Globus pallidus (tissue), 1 donor: ENCODE measurements around the gene HOXD12.

Experiments used
- DNase-seq: peaks from one replicate; pipeline ENCODE4 v3.0.0-alpha.2; 2015; ENCODE audit warnings: low spot score

Gene HOXD12

GRCh38 chr2:176080540-176081375, 18.8 kb upstream of the HOXD12 start:
- DNase-seq, result no peak

GRCh38 chr2:176081376-176081836, 18.2 kb upstream of the HOXD12 start:
- DNase-seq, result no peak

- DNase-seq, result no peak
These were observed 17.6 kb upstream of the HOXD12 start for GRCh38 chr2:176081837-176082524.

GRCh38 chr2:176082525-176082823, 17.1 kb upstream of the HOXD12 start:
- DNase-seq, result no peak

- no peak for DNase-seq
These were observed 16.5 kb upstream of the HOXD12 start for GRCh38 chr2:176082824-176083751.

- no peak for DNase-seq
These were observed 15.8 kb upstream of the HOXD12 start, which contains the start of gene EVX2 for GRCh38 chr2:176083796-176084261. Gene EVX2, minus strand, starts transcription at chr2:176083962. Its CDS starts 186 bp downstream, at chr2:176083776.

- DNase-seq, result no peak
These were observed 14.9 kb upstream of the HOXD12 start for GRCh38 chr2:176084611-176085119.

GRCh38 chr2:176085120-176085788, 14.3 kb upstream of the HOXD12 start:
- no peak for DNase-seq

GRCh38 chr2:176085861-176086771, 13.5 kb upstream of the HOXD12 start:
- peak; percentile 47 for DNase-seq

GRCh38 chr2:176087330-176088047, 12.1 kb upstream of the HOXD12 start:
- DNase-seq, result no peak

- peak; percentile 32 for DNase-seq
These were observed 11.3 kb upstream of the HOXD12 start for GRCh38 chr2:176088048-176088936.

- DNase-seq, result no peak
These were observed 10.4 kb upstream of the HOXD12 start for GRCh38 chr2:176088937-176089842.

GRCh38 chr2:176089843-176090395, 9.7 kb upstream of the HOXD12 start:
- no peak for DNase-seq

GRCh38 chr2:176090862-176091261, 8.7 kb upstream of the HOXD12 start:
- DNase-seq, result no peak

GRCh38 chr2:176091329-176092258, 8.0 kb upstream of the HOXD12 start:
- no peak for DNase-seq
